Activated naive CD8-positive, alpha-beta T cell treated with anti-CD3 and anti-CD28 coated beads for 36 hours (primary cell): Measurements from ENCODE around the gene EEF1AKMT4. TPM values are rescaled to one million over a fixed set of nuclear protein-coding genes. Genes with fewer than 3 reads are reported as not detected.

Experiments
- DNase-seq: peaks from one replicate; pipeline ENCODE4 v3.0.0; 2021
- H3K27ac Mint-ChIP-seq: one replicate; pipeline ENCODE4 v1.8.0; 2022; ENCODE audit warnings: mild to moderate bottlenecking, moderate library complexity, mixed read lengths
- H3K27me3 Mint-ChIP-seq: one replicate; pipeline ENCODE4 v1.8.0; 2022; ENCODE audit warnings: mild to moderate bottlenecking, mixed read lengths
- H3K36me3 Mint-ChIP-seq: one replicate; pipeline ENCODE4 v1.8.0; 2021; ENCODE audit warnings: mild to moderate bottlenecking, mixed read lengths
- H3K4me1 Mint-ChIP-seq: one replicate; pipeline ENCODE4 v1.8.0; 2021; ENCODE audit warnings: mixed read lengths
- H3K4me3 Mint-ChIP-seq: one replicate; pipeline ENCODE4 v1.8.0; 2022; ENCODE audit warnings: mild to moderate bottlenecking, moderate library complexity, mixed read lengths
- H3K9me3 Mint-ChIP-seq: one replicate; pipeline ENCODE4 v1.8.0; 2022; ENCODE audit warnings: mixed read lengths
- total RNA-seq, 2 experiments: library from RNA; stranded (reverse); gene quantifications; one replicate each; pipeline ENCODE4 v1.2.3, GENCODE V29; 2021

Gene EEF1AKMT4
- total RNA-seq, 2 experiments from 2014 or later: 10.2 to 10.9 TPM

DNA sequence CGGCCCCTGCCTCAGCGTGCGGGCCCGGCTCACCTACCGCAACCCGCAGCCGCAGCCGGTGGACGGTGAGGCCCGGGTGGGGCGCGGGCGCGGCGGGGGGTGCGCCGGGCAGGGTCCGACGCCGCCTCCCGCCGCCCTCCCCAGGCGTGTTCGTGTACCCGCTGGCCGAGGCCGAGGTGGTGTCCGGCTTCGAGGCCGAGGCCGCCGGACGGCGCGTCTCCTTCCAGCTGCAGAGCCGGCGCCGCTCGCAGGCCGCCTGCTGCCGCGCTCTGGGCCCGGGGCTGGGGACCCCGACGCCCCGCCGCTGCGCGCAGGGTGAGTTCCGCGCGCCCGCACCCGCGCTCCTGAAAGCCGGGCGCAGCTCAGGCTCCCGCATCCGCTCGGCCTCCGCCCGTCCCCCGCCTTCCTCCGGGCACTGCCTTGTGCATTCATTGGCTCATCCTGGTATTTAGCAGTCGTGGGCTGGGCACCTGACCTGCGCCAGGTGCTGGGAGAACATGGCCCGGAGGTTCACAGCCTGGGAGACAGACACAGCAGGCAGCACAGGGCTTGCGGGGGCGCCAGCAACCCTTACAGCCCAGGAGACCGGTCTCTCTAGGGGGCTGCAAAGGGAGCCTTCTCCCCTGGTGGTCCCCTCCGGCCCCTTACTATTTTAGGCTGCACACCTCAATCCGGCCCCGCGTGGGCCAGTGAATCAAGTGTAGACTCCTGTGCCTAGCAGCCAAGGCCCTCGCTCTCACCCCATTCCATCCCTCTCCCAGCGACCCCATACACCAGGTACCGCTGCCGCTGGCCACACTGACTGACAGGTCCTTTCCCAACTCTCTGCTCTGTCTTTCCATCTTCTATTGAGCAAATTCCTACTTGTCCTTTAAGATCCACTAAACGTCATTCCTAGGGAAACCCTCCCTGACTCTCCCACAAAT is 18.6 kb upstream of the EEF1AKMT4 start:
- Mint-ChIP-seq H3K27ac (no peak overlapping the region), H3K36me3 (no peaks in the 10 kb centered on the region), H3K9me3 (no peaks in the 10 kb centered on the region), H3K4me3 (peak overlapping the region; percentile 29), H3K4me1 (peaks cover 6% of the 10 kb centered on the region), H3K27me3 (peaks cover 57% of the 10 kb centered on the region)
- DNase-seq: no peak

DNA sequence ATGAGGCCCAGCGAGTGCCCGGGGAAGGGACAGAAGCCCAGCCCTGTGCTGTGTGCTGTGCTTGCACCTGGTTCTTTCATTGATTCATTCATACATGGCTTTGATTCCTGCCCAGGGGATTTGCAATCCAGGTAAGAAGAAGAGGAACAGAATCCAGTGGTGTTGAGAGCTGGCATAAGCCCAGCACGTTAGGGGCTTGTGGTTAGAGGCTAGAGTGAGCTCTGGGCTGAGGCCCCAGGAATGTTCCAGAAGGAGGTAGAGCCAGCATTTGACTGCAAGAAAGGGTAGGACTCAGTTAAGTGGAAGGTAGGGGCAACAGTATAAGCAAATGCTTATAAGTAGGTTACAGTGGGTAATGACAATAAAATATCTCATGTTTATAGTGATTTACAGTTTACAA is 17.8 kb upstream of the EEF1AKMT4 start:
- no peaks in the 10 kb centered on the region for H3K9me3 Mint-ChIP-seq
- H3K27ac Mint-ChIP-seq: no peak overlapping the region
- DNase-seq: no peak
- peaks cover 49% of the 10 kb centered on the region for H3K27me3 Mint-ChIP-seq
- no peaks in the 10 kb centered on the region for H3K36me3 Mint-ChIP-seq
- peak overlapping the region; percentile 29 for H3K4me3 Mint-ChIP-seq
- H3K4me1 Mint-ChIP-seq: peaks cover 6% of the 10 kb centered on the region

DNA sequence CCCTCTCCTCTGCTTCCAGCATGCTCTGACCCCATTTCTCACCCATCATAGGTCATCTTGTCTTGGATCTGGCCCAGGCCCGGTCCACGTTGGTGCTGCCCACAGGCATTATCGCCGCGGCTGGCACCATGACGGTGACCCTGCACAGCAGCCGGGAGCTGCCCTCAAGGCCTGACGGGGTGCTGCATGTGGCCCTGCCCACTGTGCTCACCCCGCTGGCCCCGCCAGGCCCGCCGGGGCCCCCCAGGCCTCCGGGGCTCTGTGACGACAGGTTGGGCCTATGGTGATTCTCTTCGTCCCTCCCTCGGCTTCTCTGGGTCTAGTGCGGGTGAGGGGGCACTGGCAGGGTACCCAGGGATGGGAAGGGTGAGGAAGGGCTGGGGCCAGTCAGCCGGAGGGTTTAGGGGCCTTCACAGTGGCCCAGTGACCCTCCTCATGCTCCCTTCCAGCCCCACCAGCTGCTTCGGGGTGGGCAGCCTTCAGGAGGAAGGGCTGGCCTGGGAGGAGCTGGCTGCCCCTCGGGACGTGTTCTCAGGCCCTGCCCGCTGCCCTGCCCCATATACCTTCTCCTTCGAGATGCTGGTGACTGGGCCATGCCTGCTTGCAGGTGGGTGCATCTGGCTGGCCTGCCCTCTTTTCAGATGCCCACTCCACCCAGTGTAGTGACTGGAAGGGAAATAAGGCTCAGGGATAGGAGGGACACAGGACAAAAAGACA is 16.2 kb upstream of the EEF1AKMT4 start:
- Mint-ChIP-seq H3K4me1 (peaks cover 6% of the 10 kb centered on the region), H3K4me3 (no peak overlapping the region), H3K27me3 (peaks cover 38% of the 10 kb centered on the region), H3K27ac (no peak overlapping the region), H3K9me3 (no peaks in the 10 kb centered on the region), H3K36me3 (no peaks in the 10 kb centered on the region)
- DNase-seq: no peak

DNA sequence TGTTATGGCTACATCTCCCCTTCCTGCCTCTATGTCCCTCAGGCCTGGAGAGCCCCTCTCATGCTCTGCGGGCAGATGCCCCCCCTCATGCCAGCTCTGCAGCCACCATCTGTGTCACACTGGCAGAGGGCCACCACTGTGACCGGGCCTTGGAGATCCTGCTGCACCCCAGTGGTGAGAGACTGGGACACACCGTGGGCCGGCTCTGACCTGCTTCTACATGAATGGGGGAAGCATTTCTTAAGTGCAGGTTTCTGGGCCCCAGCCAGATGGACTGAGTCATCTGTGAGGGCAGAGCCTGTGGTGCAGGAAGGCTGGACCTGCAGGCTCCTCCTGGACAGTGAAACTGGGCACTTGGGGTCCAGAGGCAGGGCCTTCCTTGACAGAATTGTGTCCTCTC is 15.2 kb upstream of the EEF1AKMT4 start:
- no peak overlapping the region for H3K4me3 Mint-ChIP-seq

DNA sequence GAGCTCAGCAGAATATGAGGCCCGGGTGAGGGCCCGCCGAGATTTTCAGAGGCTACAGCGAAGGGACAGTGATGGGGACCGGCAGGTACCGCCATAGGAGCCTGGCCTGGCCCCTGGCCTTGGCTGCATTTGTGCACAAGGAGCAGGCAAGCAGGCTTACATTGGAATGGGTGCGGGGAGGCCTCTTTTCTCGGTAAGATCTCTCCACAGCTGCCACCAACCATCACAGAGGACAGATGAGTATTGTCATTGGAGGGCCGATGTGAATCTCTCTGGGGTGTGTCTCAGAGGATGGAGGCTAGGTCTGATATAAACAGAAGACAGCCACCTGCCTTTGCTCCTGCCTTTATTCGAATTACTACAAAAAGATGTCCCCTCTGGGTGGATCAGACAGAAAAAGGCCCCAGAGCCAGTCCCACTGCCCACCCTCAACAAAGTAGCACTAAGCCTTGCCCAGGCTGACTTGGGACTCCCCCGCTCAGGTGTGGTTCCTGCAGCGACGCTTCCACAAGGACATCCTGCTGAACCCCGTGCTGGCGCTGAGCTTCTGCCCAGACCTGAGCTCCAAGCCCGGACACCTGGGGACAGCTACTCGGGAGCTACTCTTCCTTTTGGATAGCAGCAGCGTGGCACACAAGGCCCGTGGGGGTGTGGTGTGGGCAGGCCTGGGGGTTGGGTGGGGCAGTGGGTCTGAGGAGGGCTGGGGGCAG is 14.6 kb upstream of the EEF1AKMT4 start:
- no peaks in the 10 kb centered on the region for H3K36me3 Mint-ChIP-seq
- peaks cover 2% of the 10 kb centered on the region for H3K4me1 Mint-ChIP-seq
- H3K27me3 Mint-ChIP-seq: peaks cover 25% of the 10 kb centered on the region
- no peak overlapping the region for H3K4me3 Mint-ChIP-seq
- H3K9me3 Mint-ChIP-seq: no peaks in the 10 kb centered on the region
- no peak overlapping the region for H3K27ac Mint-ChIP-seq
- DNase-seq: no peak

More for the DNA sequence above, 15.2 kb upstream of the EEF1AKMT4 start:
- Mint-ChIP-seq H3K4me1 (peaks cover 2% of the 10 kb centered on the region), H3K36me3 (no peaks in the 10 kb centered on the region), H3K27ac (no peak overlapping the region), H3K27me3 (peaks cover 28% of the 10 kb centered on the region), H3K9me3 (no peaks in the 10 kb centered on the region)
- no peak for DNase-seq

DNA sequence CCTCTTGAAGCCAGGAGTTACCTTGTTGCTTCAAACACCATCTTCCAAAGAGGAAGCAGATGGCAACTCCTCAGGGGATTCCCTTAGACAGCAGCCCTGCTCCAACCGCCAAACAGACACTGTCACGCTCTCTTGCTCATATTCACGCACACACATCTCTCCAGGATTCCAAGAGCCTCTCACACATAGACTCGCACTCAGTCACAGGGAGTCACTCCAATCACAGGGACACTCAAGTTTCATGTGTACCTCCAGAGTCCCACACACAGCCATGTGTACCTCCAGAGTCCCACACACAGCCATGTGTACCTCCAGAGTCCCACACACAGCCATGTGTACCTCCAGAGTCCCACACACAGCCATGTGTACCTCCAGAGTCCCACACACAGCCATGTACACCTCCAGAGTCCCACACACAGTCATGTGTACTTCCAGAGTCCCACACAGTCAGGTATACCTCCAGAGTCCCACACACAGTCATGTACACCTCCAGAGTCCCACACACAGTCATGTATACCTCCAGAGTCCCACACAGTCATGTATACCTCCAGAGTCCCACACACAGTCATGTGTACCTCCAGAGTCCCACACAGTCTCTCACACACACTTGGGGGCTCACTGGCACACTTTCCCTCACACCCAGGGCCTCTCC is 14.0 kb upstream of the EEF1AKMT4 start:
- H3K4me3 Mint-ChIP-seq: no peak overlapping the region
- no peaks in the 10 kb centered on the region for H3K9me3 Mint-ChIP-seq
- H3K27ac Mint-ChIP-seq: no peak overlapping the region
- H3K4me1 Mint-ChIP-seq: peaks cover 3% of the 10 kb centered on the region
- H3K36me3 Mint-ChIP-seq: no peaks in the 10 kb centered on the region
- H3K27me3 Mint-ChIP-seq: peaks cover 25% of the 10 kb centered on the region
- no peak for DNase-seq

DNA sequence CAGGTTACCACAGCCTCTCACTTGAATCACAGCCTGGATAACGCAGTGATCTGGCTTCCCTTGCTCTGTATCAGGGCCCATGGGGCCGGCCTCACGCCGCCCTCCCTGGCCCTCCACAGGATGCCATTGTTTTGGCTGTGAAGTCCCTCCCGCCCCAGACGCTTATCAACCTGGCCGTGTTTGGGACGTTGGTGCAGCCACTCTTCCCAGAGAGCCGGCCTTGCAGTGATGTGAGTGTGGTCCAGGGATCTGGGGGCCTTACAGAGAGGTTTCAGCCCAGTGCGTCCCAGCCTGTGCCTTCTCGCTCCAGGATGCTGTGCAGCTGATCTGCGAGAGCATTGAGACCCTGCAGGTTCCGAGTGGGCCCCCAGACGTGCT is 13.4 kb upstream of the EEF1AKMT4 start:
- H3K9me3 Mint-ChIP-seq: no peaks in the 10 kb centered on the region
- H3K4me1 Mint-ChIP-seq: peaks cover 1% of the 10 kb centered on the region
- no peak for DNase-seq

DNA sequence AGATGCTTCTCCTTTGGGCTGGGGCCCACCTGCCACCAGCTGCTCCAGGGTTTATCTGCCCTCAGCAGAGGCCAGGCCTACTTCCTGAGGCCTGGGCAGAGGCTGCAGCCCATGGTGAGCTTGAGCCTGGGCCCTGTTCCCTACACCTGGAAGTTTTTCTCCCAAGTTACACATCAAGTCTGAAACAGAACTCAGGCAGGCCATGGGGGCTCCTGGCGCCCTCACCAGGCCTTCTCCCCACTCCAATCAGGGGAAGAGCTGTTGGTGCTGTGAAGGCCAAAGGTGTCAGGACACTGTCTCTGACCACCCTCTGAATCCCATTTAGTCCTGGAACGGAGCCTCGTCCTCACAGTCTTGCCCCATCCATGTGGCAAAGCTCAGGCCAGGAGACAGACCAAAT is 12.8 kb upstream of the EEF1AKMT4 start:
- Mint-ChIP-seq H3K4me3 (no peak overlapping the region), H3K27ac (no peak overlapping the region)

More for the DNA sequence above, 13.4 kb upstream of the EEF1AKMT4 start:
- Mint-ChIP-seq H3K27me3 (peaks cover 21% of the 10 kb centered on the region), H3K27ac (no peak overlapping the region), H3K36me3 (no peaks in the 10 kb centered on the region), H3K4me3 (no peak overlapping the region)

DNA sequence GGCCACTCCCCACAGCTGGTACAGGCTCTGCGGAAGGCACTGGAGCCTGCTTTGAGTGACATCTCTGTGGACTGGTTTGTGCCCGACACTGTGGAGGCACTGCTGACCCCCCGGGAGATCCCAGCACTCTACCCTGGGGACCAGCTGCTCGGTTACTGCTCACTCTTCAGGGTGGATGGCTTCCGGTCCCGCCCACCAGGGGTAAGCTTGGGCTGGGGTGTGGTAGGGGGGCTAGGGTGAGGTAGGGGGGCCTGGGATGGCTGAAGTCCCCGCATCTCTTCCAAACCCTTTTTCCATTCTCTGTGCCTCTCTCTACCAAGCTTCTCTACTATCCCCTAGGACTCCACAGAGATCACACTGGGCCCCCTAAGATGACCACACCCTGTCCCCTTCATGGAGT is 12.3 kb upstream of the EEF1AKMT4 start:
- H3K9me3 Mint-ChIP-seq: no peaks in the 10 kb centered on the region
- H3K27me3 Mint-ChIP-seq: peaks cover 9% of the 10 kb centered on the region
- no peak overlapping the region for H3K27ac Mint-ChIP-seq
- no peak overlapping the region for H3K4me3 Mint-ChIP-seq
- no peak for DNase-seq
- peaks cover 2% of the 10 kb centered on the region for H3K4me1 Mint-ChIP-seq
- peaks cover 2% of the 10 kb centered on the region for H3K36me3 Mint-ChIP-seq

More for the DNA sequence above, 12.8 kb upstream of the EEF1AKMT4 start:
- Mint-ChIP-seq H3K9me3 (no peaks in the 10 kb centered on the region), H3K4me1 (peaks cover 1% of the 10 kb centered on the region), H3K36me3 (no peaks in the 10 kb centered on the region), H3K27me3 (peaks cover 15% of the 10 kb centered on the region)
- DNase-seq: no peak

DNA sequence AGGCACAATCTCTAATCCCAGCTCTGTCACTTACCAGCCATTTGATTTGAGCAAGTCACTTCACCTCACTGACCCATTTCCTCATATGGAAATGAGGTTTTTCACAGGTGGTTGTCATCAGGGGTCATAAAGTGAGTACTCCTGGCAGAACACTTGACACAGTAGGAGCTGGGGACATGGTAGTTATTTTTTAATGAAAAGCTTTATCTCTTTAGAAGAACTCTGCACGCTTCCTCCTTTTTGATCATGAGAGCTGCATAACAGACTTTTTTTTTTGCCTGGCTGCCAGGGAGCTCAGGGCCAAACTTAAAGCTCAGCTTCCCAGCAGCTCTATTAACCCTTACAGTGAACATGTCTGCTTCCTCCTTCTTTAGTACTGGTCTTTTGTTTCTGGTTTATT is 11.7 kb upstream of the EEF1AKMT4 start:
- peaks cover 7% of the 10 kb centered on the region for H3K36me3 Mint-ChIP-seq
- peaks cover 3% of the 10 kb centered on the region for H3K27me3 Mint-ChIP-seq
- DNase-seq: no peak
- H3K9me3 Mint-ChIP-seq: no peaks in the 10 kb centered on the region
- H3K27ac Mint-ChIP-seq: no peak overlapping the region
- H3K4me1 Mint-ChIP-seq: peaks cover 5% of the 10 kb centered on the region
- H3K4me3 Mint-ChIP-seq: no peak overlapping the region

DNA sequence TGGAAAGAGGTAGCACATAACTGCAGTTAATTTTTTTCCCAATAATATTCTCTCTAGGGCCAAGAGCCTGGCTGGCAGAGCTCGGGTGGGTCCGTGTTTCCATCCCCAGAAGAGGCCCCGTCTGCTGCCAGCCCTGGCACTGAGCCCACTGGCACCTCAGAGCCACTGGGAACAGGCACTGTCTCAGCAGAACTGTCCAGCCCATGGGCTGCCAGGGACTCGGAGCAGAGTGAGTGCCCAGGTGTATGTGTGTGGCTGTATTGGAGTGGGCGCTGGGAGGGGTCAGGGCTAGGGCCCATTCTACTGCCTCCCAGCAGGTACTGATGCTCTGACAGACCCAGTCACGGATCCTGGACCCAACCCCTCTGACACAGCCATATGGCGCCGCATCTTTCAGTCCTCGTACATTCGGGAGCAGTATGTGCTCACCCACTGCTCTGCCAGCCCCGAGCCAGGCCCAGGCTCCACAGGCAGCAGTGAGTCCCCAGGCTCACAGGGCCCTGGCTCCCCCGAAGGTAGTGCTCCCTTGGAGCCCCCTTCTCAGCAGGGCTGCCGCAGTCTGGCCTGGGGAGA is 11.1 kb upstream of the EEF1AKMT4 start:
- peaks cover 7% of the 10 kb centered on the region for H3K4me1 Mint-ChIP-seq
- peaks cover 9% of the 10 kb centered on the region for H3K36me3 Mint-ChIP-seq
- no peak for DNase-seq
- no peaks in the 10 kb centered on the region for H3K9me3 Mint-ChIP-seq
- H3K4me3 Mint-ChIP-seq: no peak overlapping the region
- no peaks in the 10 kb centered on the region for H3K27me3 Mint-ChIP-seq
- H3K27ac Mint-ChIP-seq: no peak overlapping the region

DNA sequence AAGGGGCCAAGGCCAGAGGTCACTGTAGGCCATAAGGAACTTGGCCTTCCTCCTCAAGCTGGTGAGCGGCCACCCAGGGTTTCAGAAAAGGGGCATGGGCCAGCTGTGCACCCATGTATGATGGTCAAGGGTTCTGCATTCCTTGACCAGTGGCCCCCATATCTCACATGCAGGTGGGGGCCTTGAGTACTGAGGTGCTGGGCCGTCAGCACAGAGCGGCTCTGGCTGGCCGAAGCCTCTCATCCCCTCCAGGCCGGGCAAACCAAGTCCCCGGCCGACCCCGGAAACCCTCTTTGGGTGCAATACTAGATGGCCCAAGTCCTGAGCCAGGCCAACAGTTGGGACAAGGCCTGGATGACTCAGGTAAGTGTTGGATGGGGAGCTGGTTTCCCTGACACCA is 10.3 kb upstream of the EEF1AKMT4 start:
- Mint-ChIP-seq H3K27ac (no peak overlapping the region), H3K4me1 (peaks cover 7% of the 10 kb centered on the region), H3K4me3 (no peak overlapping the region), H3K27me3 (no peaks in the 10 kb centered on the region), H3K36me3 (peaks cover 9% of the 10 kb centered on the region), H3K9me3 (no peaks in the 10 kb centered on the region)
- no peak for DNase-seq

DNA sequence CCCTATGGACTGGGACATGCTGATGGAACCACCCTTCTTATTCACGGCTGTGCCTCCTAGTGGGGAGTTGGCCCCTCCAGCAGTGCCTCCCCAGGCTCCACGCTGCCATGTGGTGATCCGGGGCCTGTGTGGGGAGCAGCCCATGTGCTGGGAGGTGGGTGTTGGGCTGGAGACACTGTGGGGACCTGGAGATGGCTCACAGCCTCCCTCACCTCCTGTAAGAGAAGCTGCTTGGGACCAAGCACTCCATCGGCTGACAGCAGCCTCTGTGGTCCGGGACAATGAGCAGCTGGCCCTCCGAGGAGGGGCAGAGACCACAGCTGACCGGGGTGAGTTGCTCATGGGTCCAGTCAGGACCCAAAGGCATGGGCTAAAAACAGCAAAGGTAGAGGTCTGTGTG is 9.8 kb upstream of the EEF1AKMT4 start:
- peaks cover 10% of the 10 kb centered on the region for H3K36me3 Mint-ChIP-seq
- DNase-seq: no peak
- H3K27ac Mint-ChIP-seq: no peak overlapping the region
- peaks cover 7% of the 10 kb centered on the region for H3K4me1 Mint-ChIP-seq
- no peaks in the 10 kb centered on the region for H3K9me3 Mint-ChIP-seq
- no peak overlapping the region for H3K4me3 Mint-ChIP-seq
- H3K27me3 Mint-ChIP-seq: no peaks in the 10 kb centered on the region

DNA sequence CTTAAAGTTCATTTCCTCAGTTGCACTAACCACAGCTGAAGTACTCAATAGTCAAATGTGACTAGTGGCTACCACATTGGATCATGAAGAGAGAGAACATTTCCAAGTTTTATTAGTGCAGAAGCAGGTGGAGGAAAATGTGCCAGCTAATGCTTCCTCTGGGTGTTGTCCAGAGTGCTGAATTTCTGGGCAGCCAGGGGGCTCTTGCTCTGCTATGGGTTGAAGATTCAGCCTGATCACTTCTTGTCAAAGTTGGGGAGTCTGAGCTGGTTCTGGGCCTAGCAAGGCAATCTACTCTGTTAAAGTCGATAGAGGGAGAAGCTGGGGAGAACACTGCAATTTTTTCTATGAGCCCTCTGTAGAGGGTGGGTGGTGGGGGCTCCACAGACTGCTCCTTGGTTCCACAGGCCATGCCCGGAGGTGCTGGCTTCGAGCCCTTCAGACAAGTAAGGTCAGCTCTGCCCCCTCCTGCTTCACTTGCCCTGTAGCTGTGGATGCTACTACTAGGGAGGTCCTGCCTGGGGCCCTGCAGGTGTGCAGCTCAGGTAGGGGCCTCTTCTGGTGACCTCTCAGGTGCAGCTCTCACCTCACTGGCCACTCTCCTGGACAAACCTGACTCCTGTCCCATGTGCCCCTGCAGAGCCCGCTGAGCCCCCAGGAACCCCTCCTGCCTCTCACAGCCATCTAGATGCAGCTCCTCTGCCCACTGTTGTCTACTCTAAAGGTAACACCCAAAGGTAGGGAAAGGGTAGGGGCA is 8.9 kb upstream of the EEF1AKMT4 start:
- peaks cover 7% of the 10 kb centered on the region for H3K4me1 Mint-ChIP-seq
- no peak for DNase-seq
- H3K27ac Mint-ChIP-seq: peak overlapping the region; percentile 42
- no peaks in the 10 kb centered on the region for H3K9me3 Mint-ChIP-seq
- H3K27me3 Mint-ChIP-seq: no peaks in the 10 kb centered on the region
- no peak overlapping the region for H3K4me3 Mint-ChIP-seq
- peaks cover 14% of the 10 kb centered on the region for H3K36me3 Mint-ChIP-seq
